CD4-positive, alpha-beta T cell treated with Interferon alpha-2 for 1 hour (primary cell): Measurements from ENCODE around the gene PLXDC1.

Experiments used
- DNase-seq, 2 donors: peaks; one replicate each; pipeline ENCODE4 v3.0.0-alpha.2; 2020 to 2022

The PLXDC1 gene

GRCh38 chr17:39178536-39178935 is 27.1 kb upstream of the PLXDC1 start:
- no peak for DNase-seq

GRCh38 chr17:39177256-39177655 is 25.8 kb upstream of the PLXDC1 start:
- no peak for DNase-seq

GRCh38 chr17:39175695-39176093 is 24.3 kb upstream of the PLXDC1 start:
- no peak for DNase-seq

GRCh38 chr17:39174920-39175694 is 23.7 kb upstream of the PLXDC1 start:
- DNase-seq, result peak; percentile 76 to 79

- no peak for DNase-seq
These were observed 22.3 kb upstream of the PLXDC1 start for GRCh38 chr17:39173526-39174274.

GRCh38 chr17:39173080-39173479 is 21.6 kb upstream of the PLXDC1 start:
- DNase-seq, result no peak

GRCh38 chr17:39171933-39172332 is 20.5 kb upstream of the PLXDC1 start:
- no peak for DNase-seq

- DNase-seq, result no peak
These were observed 19.1 kb upstream of the PLXDC1 start for GRCh38 chr17:39170558-39170957.

GRCh38 chr17:39170109-39170508 is 18.7 kb upstream of the PLXDC1 start:
- no peak for DNase-seq

GRCh38 chr17:39169518-39169917 is 18.1 kb upstream of the PLXDC1 start:
- DNase-seq, result no peak

GRCh38 chr17:39169101-39169500 is 17.7 kb upstream of the PLXDC1 start:
- no peak for DNase-seq

- peak in 1 of 2 donors; percentile 16 for DNase-seq
These were observed 17.1 kb upstream of the PLXDC1 start for GRCh38 chr17:39168503-39168902.

GRCh38 chr17:39167476-39167875 is 16.0 kb upstream of the PLXDC1 start:
- DNase-seq, result peak in 1 of 2 donors; percentile 21

GRCh38 chr17:39166437-39167335 is 15.2 kb upstream of the PLXDC1 start:
- DNase-seq, result no peak

GRCh38 chr17:39165841-39166349 is 14.5 kb upstream of the PLXDC1 start, which contains the start of gene ARL5C:
ARL5C (minus strand) TSS chr17:39166161; CDS start chr17:39165760, 401 bp downstream.
- no peak for DNase-seq

GRCh38 chr17:39165178-39165840 is 13.9 kb upstream of the PLXDC1 start:
- DNase-seq, result no peak

- peak; percentile 75 to 81 for DNase-seq
These were observed 13.3 kb upstream of the PLXDC1 start for GRCh38 chr17:39164675-39165143.

GRCh38 chr17:39161962-39162361 is 10.5 kb upstream of the PLXDC1 start:
- DNase-seq, result no peak

GRCh38 chr17:39158623-39159022 is 7.2 kb upstream of the PLXDC1 start:
- DNase-seq, result no peak

- no peak for DNase-seq
These were observed 5.1 kb upstream of the PLXDC1 start for GRCh38 chr17:39156491-39156890.

- DNase-seq, result no peak
These were observed 4.2 kb upstream of the PLXDC1 start for GRCh38 chr17:39155654-39156053.

GRCh38 chr17:39153599-39154051 is 2.2 kb upstream of the PLXDC1 start:
- DNase-seq, result peak; percentile 91 to 94
